H9 (cell line): Measurements from ENCODE around the gene LONRF3. TPM values are rescaled to one million over a fixed set of nuclear protein-coding genes. Genes with fewer than 3 reads are reported as not detected.

Experiments used
- DNase-seq: peaks from one replicate; pipeline ENCODE4 v3.0.0-alpha.2; 2017
- H2AFZ ChIP-seq: one replicate; pipeline ENCODE4 v1.6.1; 2013; ENCODE audit warnings: mild to moderate bottlenecking, low read length, control low read depth, moderate library complexity
- H2AK5ac ChIP-seq: 2 replicates; pipeline ENCODE4 v1.6.1; 2013; ENCODE audit warnings: low read length, control low read depth, mixed read lengths; ENCODE audit not compliant: insufficient read length
- H2BK120ac ChIP-seq: one replicate; pipeline ENCODE4 v1.6.1; 2013; ENCODE audit warnings: low read depth, mild to moderate bottlenecking, low read length, control low read depth, inconsistent platforms; ENCODE audit not compliant: poor library complexity, severe bottlenecking
- H2BK12ac ChIP-seq: 2 replicates; pipeline ENCODE4 v1.6.1; 2013; ENCODE audit warnings: low read length, control low read depth, mixed read lengths, low read depth; ENCODE audit not compliant: insufficient read length
- H2BK15ac ChIP-seq: 2 replicates; pipeline ENCODE4 v1.6.1; 2013; ENCODE audit warnings: low read depth, low read length, control low read depth
- H2BK20ac ChIP-seq: one replicate; pipeline ENCODE4 v1.6.1; 2013; ENCODE audit warnings: low read depth, mild to moderate bottlenecking, low read length, control low read depth, inconsistent platforms; ENCODE audit not compliant: poor library complexity, severe bottlenecking
- H2BK5ac ChIP-seq: 2 replicates; pipeline ENCODE4 v1.6.1; 2013; ENCODE audit warnings: low read length, control low read depth, mixed read lengths; ENCODE audit not compliant: insufficient read length
- H3K14ac ChIP-seq: 2 replicates; pipeline ENCODE4 v1.6.1; 2013; ENCODE audit warnings: low read length, control low read depth; ENCODE audit not compliant: insufficient read depth
- H3K18ac ChIP-seq: 2 replicates; pipeline ENCODE4 v1.6.1; 2013; ENCODE audit warnings: low read depth, mild to moderate bottlenecking, mixed read lengths, low read length, control low read depth; ENCODE audit not compliant: insufficient read length
- H3K23ac ChIP-seq: 2 replicates; pipeline ENCODE4 v1.6.1; 2013; ENCODE audit warnings: low read length, control low read depth, mixed read lengths, low read depth; ENCODE audit not compliant: insufficient read length
- H3K23me2 ChIP-seq: 2 replicates; pipeline ENCODE4 v1.6.1; 2013; ENCODE audit warnings: low read depth, mild to moderate bottlenecking, mixed read lengths, low read length, control low read depth; ENCODE audit not compliant: insufficient read length, poor library complexity, severe bottlenecking
- H3K27ac ChIP-seq: 2 replicates; pipeline ENCODE4 v1.5.1; 2013; ENCODE audit warnings: low read length, control low read depth, mixed read lengths, low read depth; ENCODE audit not compliant: insufficient read length
- H3K27me3 ChIP-seq: 2 replicates; pipeline ENCODE4 v1.6.1; 2013; ENCODE audit warnings: low read length, control low read depth, inconsistent platforms; ENCODE audit not compliant: insufficient read depth
- H3K4ac ChIP-seq: 2 replicates; pipeline ENCODE4 v1.6.1; 2013; ENCODE audit warnings: low read depth, mild to moderate bottlenecking, control low read depth, inconsistent platforms, low read length, moderate library complexity
- H3K4me1 ChIP-seq: 2 replicates; pipeline ENCODE4 v1.6.1; 2013; ENCODE audit warnings: low read length, control low read depth, inconsistent platforms; ENCODE audit not compliant: insufficient read depth
- H3K4me2 ChIP-seq: 2 replicates; pipeline ENCODE4 v1.6.1; 2013; ENCODE audit warnings: low read length, control low read depth, mixed read lengths; ENCODE audit not compliant: insufficient read length, insufficient read depth
- H3K56ac ChIP-seq: 2 replicates; pipeline ENCODE4 v1.6.1; 2013; ENCODE audit warnings: low read depth, mild to moderate bottlenecking, mixed read lengths, low read length, control low read depth; ENCODE audit not compliant: insufficient read length
- H3K79me1 ChIP-seq: 2 replicates; pipeline ENCODE4 v1.6.1; 2013; ENCODE audit warnings: low read depth, mild to moderate bottlenecking, moderate library complexity, low read length, control low read depth, inconsistent platforms; ENCODE audit not compliant: insufficient read depth, poor library complexity, severe bottlenecking
- H3K79me2 ChIP-seq: 2 replicates; pipeline ENCODE4 v1.6.1; 2013; ENCODE audit warnings: low read length, control low read depth, inconsistent platforms; ENCODE audit not compliant: insufficient read depth
- H3K9ac ChIP-seq: 2 replicates; pipeline ENCODE4 v1.6.1; 2013; ENCODE audit warnings: low read length, control low read depth, mixed read lengths; ENCODE audit not compliant: insufficient read length; ENCODE audit errors: extremely low read depth
- H3K9me3 ChIP-seq: one replicate; pipeline ENCODE4 v1.6.1; 2013; ENCODE audit warnings: low read depth, low read length, inconsistent platforms; ENCODE audit not compliant: control insufficient read depth
- H3T11ph ChIP-seq: one replicate; pipeline ENCODE4 v1.6.1; 2013; ENCODE audit warnings: mild to moderate bottlenecking, low read length, control low read depth, inconsistent platforms
- H4K20me1 ChIP-seq: one replicate; pipeline ENCODE4 v1.6.1; 2013; ENCODE audit not compliant: control insufficient read depth, insufficient read length, insufficient read depth
- H4K5ac ChIP-seq: 2 replicates; pipeline ENCODE4 v1.6.1; 2013; ENCODE audit warnings: low read depth, mild to moderate bottlenecking, mixed read lengths, low read length, control low read depth; ENCODE audit not compliant: insufficient read length
- H4K8ac ChIP-seq: replicated peaks from 2 replicates; pipeline ENCODE4 v1.6.1; 2013; ENCODE audit warnings: low read length, control low read depth, mixed read lengths, low read depth; ENCODE audit not compliant: insufficient read length
- H4K91ac ChIP-seq: 2 replicates; pipeline ENCODE4 v1.6.1; 2013; ENCODE audit warnings: low read depth, mild to moderate bottlenecking, moderate library complexity, mixed read lengths, low read length, control low read depth; ENCODE audit not compliant: insufficient read length
- H3K27ac Mint-ChIP-seq, 3 experiments: 2 replicates in 2 of 3; 3 replicates in 1 of 3; pipeline ENCODE4 v1.8.0; 2020 to 2021; ENCODE audit warnings: mixed read lengths in 3 of 3, mild to moderate bottlenecking in 1 of 3, moderate library complexity in 1 of 3
- H3K27me3 Mint-ChIP-seq: 2 replicates; pipeline ENCODE4 v1.8.0; 2021; ENCODE audit warnings: low read depth, mild to moderate bottlenecking, moderate library complexity, mixed read lengths
- H3K36me3 Mint-ChIP-seq, 3 experiments: 2 replicates in 2 of 3; 3 replicates in 1 of 3; pipeline ENCODE4 v1.8.0; 2020 to 2021; ENCODE audit warnings: low read depth in 3 of 3, mixed read lengths in 3 of 3; ENCODE audit not compliant: insufficient read depth in 1 of 3
- H3K4me1 Mint-ChIP-seq, 2 experiments: 2 replicates each; pipeline ENCODE4 v1.8.0; 2020; ENCODE audit warnings: mixed read lengths in 2 of 2
- H3K4me3 Mint-ChIP-seq, 2 experiments: 2 replicates in 1 of 2; 3 replicates in 1 of 2; pipeline ENCODE4 v1.8.0; 2020 to 2021; ENCODE audit warnings: mild to moderate bottlenecking in 2 of 2, mixed read lengths in 2 of 2, moderate library complexity in 1 of 2
- H3K9me3 Mint-ChIP-seq, 2 experiments: 2 replicates in 1 of 2; 3 replicates in 1 of 2; pipeline ENCODE4 v1.8.0; 2020; ENCODE audit warnings: mild to moderate bottlenecking in 2 of 2, mixed read lengths in 2 of 2, moderate library complexity in 1 of 2
- CTCF ChIP-seq: fragments of 200-600 bp; sonication (generic); conservative IDR thresholded peaks from 3 replicates; pipeline ENCODE4 v1.8.0; 2021; ENCODE audit warnings: antibody characterized with exemption, mild to moderate bottlenecking
- total RNA-seq: library from RNA; stranded (reverse); gene quantifications from 2 replicates; pipeline ENCODE4 v1.2.1, GENCODE V29; 2021

Gene LONRF3
- total RNA-seq, 1 experiment from 2014 or later = 0.33 TPM

- Histone ChIP-seq H4K20me1 (no peaks in the 10 kb centered on the region), H2BK12ac (no peak overlapping the region), H2AK5ac (no peak overlapping the region), H2AFZ (no peak overlapping the region), H3K9me3 (peaks cover 19% of the 10 kb centered on the region), H3K4me1 (no peaks in the 10 kb centered on the region), H4K8ac (no peak overlapping the region), H3K79me2 (no peaks in the 10 kb centered on the region), H3K23ac (no peak overlapping the region), H3T11ph (no peak overlapping the region), H4K5ac (no peak overlapping the region), H2BK20ac (no peak overlapping the region), H3K56ac (no peak overlapping the region), H2BK120ac (no peak overlapping the region), H3K79me1 (no peaks in the 10 kb centered on the region), H3K27ac (no peak overlapping the region), H3K14ac (no peak overlapping the region), H3K18ac (no peak overlapping the region), H3K27me3 (peaks cover 46% of the 10 kb centered on the region), H2BK5ac (no peak overlapping the region), H3K4ac (no peak overlapping the region), H3K4me2 (no peak overlapping the region), H3K23me2 (no peaks in the 10 kb centered on the region), H4K91ac (no peak overlapping the region), H3K9ac (no peak overlapping the region), H2BK15ac (no peak overlapping the region)
- no peak for DNase-seq
- peaks cover 3 to 10% of the 10 kb centered on the region in 2 experiments; a peak in 3 of 4 replicates for H3K4me1 Mint-ChIP-seq
- no peak for TF ChIP-seq CTCF
- no peak overlapping the region for H3K27ac Mint-ChIP-seq
- peaks cover 100% of the 10 kb centered on the region for H3K27me3 Mint-ChIP-seq
- peaks cover 61 to 68% of the 10 kb centered on the region in 2 experiments for H3K9me3 Mint-ChIP-seq
- H3K36me3 Mint-ChIP-seq = peaks cover 2 to 4% (median 3%) of the 10 kb centered on the region in 3 experiments; a peak in 5 of 7 replicates
- H3K4me3 Mint-ChIP-seq = no peak overlapping the region
These were observed 4.0 kb downstream of the LONRF3 start for GRCh38 chrX:118978451-118978850.
